ENCODE measurements around the gene PAEP.

PAEP gene

GRCh38 chr9:135604437-135605237 lies 43.1 kb downstream of the PAEP start:
- DNase-seq, result peak; percentile 30

- no peak for DNase-seq
Observed at GRCh38 chr9:135605238-135605781, 43.8 kb downstream of the PAEP start.

- no peak for DNase-seq
Observed at GRCh38 chr9:135606885-135607259, 45.3 kb downstream of the PAEP start.

GRCh38 chr9:135607401-135608293 lies 46.1 kb downstream of the PAEP start:
- no peak for DNase-seq

- no peak for DNase-seq
Observed at GRCh38 chr9:135608294-135608998, 46.9 kb downstream of the PAEP start.

- no peak for DNase-seq
Observed at GRCh38 chr9:135608999-135609317, 47.4 kb downstream of the PAEP start.

GRCh38 chr9:135609366-135609955 lies 47.9 kb downstream of the PAEP start:
- no peak for DNase-seq

GRCh38 chr9:135610290-135611141 lies 49.0 kb downstream of the PAEP start:
- no peak for DNase-seq

GRCh38 chr9:135611142-135611874 lies 49.8 kb downstream of the PAEP start:
- no peak for DNase-seq

GRCh38 chr9:135611875-135612209 lies 50.3 kb downstream of the PAEP start:
- DNase-seq, result no peak

GRCh38 chr9:135612437-135612836 lies 50.9 kb downstream of the PAEP start:
- no peak for DNase-seq

- DNase-seq, result no peak
Observed at GRCh38 chr9:135612981-135613910, 51.7 kb downstream of the PAEP start.

GRCh38 chr9:135613946-135614805 lies 52.6 kb downstream of the PAEP start:
- DNase-seq, result peak; percentile 20

GRCh38 chr9:135614821-135615665 lies 53.5 kb downstream of the PAEP start:
- no peak for DNase-seq

- DNase-seq, result no peak
Observed at GRCh38 chr9:135615666-135616618, 54.4 kb downstream of the PAEP start.
